Measurements from ENCODE around the gene JARID2. TPM values are rescaled to one million over a fixed set of nuclear protein-coding genes. Genes with fewer than 3 reads are reported as not detected.

JARID2 gene
- total RNA-seq, 1 experiment from 2014 or later, result 0.56 TPM

DNA sequence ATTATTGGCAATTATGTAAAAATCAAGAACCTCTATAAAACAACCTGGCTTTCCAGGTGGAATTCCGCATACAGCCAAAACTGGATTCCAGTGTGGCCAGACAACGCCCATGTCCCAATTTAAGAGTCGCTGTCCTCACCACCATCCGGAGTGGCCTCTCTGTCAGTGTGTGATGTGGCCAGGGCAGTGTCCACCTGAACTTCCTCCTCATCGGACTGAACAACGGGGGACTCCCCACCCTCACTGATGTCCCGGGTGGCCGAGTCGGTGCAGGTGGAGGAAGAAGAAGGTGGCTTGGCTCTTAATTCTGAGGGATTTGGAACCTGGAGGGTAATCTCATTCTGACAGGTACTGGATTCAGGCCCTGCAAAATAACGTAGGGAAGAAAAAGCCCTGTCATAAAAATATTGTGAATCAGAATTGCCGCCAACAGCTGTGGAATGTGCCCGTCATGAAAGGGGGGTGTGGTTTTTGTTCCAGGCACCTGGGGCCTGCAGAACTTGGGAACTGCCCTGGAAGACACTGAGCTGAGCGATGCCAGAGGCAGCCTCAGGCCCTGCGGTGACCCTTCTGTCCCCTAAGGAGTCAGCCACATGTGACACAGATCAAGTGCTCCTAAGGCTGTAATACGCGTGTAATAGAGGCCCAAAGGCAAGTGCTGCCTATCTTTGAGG is 277.1 kb downstream of the JARID2 start:
- Histone ChIP-seq H3K9me3 (no peaks in the 10 kb centered on the region), H3K36me3 (no peaks in the 10 kb centered on the region), H3K4me3 (no peak overlapping the region), H3K27me3 (no peaks in the 10 kb centered on the region)
- no peak for DNase-seq

DNA sequence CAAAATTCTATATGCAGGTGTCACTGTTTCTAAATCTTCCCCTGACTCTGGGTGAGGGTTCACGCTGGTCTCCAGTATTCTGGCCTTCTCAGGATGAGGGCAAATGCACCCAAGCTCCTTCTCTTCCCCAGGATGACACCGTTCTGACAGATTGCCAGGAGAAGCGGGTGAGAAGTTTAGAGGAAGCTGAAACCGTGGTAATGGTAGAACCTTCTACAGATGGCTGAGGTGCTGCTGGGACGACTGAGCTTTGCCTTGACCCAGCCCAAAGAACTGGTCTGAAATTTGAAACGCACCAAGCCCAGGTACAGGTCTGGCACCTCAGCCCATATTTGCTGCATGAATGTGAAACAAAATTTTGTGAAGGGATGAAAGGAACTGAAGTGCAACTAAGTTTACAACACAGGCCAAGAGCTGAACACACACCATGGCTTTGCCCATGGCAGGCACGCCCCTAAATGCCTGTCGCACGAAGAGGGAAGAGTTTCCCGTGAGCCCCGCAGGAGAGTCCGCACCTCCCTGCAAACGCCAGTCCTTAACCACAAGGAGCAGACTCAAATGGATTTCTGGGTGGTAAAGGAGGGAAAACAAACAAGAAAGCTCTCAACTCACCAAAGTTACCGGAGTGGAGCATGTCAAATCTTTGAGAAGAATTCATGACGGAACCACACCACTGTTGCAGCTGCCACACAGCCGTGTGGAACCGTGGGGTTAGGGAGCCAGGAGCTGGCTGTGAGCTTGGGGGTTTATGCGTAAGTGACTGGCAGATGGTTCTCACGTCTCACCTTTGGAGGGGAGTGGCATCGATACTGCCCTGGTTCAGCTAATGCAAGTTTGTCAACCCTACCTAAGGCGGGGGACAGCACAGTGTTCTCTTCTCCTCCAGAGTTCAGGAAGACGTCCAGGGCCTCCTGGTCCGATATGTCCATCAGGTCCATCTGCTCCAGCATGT is 278.1 kb downstream of the JARID2 start:
- Histone ChIP-seq H3K27me3 (no peaks in the 10 kb centered on the region), H3K9me3 (no peaks in the 10 kb centered on the region), H3K36me3 (no peaks in the 10 kb centered on the region), H3K4me3 (no peak overlapping the region)
- no peak for DNase-seq

DNA sequence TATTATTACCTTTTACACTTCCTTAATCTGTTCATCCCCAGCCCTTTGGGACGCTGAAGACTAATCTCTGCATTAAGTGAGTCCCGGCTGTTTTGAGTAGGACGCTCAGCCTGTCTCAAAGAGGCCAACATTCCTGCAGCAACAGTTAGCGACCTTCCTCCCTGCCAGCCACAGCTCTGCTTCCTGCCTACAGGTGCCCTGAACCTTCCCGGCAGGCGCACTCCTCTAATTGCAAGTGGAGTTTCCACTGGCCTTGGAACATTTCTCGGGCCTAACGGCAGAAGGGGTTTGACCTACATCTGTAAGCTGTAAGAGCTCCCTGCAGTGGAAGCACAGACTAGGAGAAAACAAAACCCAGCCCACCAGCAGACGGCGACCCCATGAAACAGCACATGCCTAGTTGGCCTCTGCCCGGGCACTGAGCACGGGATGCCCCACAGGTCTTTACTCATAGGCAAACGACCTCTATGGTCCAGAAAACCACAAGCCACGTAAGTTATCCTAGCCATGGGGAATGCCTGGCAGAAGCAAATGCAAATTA is 279.1 kb downstream of the JARID2 start:
- no peaks in the 10 kb centered on the region for H3K27me3 ChIP-seq
- H3K4me3 ChIP-seq, result no peak overlapping the region
- no peak for DNase-seq
- no peaks in the 10 kb centered on the region for H3K9me3 ChIP-seq
- no peaks in the 10 kb centered on the region for H3K36me3 ChIP-seq

DNA sequence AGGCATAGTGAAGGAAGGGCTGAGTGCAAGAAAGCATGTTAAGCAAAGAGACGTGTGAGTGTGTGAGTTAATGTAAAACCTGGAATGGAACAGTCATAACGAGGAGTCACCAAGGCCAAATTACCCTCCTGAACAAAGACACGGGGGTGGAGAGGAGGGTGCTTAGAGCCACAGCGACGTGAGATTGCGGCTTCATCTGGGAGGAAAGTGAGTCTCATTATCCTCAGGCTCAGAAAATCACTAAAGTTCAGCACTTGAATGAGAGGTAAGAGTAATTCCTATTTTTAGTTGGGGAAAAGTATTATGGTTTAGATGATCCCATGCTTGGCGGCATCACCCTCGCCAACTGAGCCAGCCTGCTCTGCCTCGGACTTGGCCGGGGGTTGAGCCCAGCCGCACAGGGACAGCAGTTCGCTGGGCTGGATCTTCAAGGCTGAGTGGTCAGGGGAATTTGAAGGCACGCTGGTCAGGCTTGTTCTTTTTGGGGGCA is 280.4 kb downstream of the JARID2 start:
- Histone ChIP-seq H3K4me3 (no peak overlapping the region), H3K36me3 (no peaks in the 10 kb centered on the region), H3K27me3 (no peaks in the 10 kb centered on the region), H3K9me3 (no peaks in the 10 kb centered on the region)
- DNase-seq, result no peak

DNA sequence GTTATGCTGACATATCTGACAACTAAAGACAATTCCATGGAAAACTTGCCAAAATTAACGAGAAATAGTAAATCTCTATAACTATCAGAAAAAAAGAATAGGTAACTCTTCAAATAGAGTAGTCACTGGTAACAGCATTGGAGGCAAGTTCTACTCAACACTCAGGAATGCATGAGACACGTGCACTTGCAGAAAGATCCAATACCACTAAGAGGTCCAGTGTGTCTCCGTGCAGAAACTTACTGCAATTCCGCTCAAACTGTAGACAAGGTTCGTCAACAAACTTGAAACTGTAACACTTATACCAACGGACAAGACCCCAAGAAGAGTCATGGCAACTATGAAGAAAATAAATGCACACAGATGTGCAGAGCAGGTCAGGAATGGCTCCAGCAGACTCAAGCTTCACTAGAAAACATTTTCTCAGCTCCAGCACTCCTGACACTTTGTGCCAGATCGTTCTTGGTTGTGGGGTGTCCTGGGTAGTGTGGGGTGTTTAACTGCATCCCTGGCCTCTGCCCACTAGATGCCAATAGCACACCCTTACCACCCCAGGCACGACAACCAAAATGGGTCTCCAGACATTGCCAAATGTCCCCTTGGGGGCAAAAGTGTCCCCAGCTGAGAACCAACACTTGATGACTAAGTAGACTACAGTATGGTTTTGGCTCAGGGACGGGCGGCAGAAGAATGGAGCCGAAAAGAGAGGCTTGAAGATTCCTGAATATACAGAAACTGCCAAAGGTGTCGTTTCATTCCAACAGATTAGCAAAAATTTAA is 282.2 kb downstream of the JARID2 start:
- no peak overlapping the region for H3K4me3 ChIP-seq
- no peak for DNase-seq

DNA sequence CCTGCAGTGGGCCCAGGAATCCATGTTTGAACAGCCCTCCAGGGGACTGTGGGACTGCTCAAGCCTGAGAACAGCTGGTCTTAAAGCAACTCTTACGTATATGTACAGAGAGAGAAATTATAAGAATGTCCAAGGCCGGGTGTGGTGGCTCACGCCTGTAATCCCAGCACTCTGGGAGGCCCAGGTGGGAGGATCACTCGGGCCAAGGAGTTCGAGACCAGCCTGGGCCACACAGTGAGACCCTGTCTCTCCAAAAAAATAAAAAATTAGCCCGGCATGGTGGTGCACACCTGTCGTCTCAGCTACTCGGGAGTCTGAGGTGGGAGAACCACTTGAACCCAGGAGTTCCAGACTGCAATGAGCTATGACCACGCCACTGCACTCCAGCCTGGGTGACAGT is 283.0 kb downstream of the JARID2 start:
- Histone ChIP-seq H3K9me3 (no peaks in the 10 kb centered on the region), H3K27me3 (no peaks in the 10 kb centered on the region), H3K36me3 (no peaks in the 10 kb centered on the region), H3K4me3 (no peak overlapping the region)
- no peak for DNase-seq

More for the DNA sequence above, 282.2 kb downstream of the JARID2 start:
- Histone ChIP-seq H3K36me3 (no peaks in the 10 kb centered on the region), H3K9me3 (no peaks in the 10 kb centered on the region), H3K27me3 (no peaks in the 10 kb centered on the region)

DNA sequence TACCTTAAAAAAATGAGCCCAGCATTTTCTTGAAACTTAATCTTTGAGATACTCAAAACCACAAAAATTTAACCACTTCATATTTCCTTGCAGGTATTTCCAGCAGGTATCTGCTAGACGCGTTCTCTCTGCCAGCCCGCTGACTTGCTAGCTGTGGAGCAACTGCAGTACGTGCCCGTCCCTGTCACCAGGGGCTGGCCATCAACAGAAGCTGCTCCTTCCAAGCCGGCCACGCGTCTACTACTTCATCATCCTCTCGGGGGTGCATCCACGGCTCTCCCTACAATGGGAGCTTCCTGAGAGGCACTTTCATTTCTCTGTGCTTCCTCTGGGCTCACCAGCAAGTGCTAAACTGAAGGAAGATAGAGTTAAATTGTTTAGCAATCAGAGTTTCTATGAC is 284.5 kb downstream of the JARID2 start:
- Histone ChIP-seq H3K27me3 (no peaks in the 10 kb centered on the region), H3K4me3 (no peak overlapping the region), H3K36me3 (no peaks in the 10 kb centered on the region), H3K9me3 (no peaks in the 10 kb centered on the region)
- DNase-seq, result no peak

DNA sequence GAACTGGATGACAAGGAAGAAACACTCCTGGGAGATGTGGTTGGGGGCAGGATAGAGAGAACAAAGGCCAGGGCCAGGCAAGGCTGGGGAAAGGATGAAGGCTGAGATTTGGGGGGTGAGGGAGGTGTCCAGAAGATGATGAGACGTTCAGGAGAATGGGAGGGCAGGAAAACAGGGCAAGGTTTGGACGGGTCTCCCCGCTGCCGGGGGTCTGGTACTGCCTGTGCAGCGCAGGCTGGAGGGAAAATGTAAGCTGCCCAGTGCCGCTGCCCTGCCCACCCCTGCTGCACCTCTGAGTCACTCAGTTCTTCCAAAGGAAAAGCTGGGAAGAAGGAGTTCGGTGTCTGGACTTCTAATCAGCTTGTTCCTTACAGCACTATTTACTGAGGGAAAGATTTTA is 286.1 kb downstream of the JARID2 start:
- no peaks in the 10 kb centered on the region for H3K36me3 ChIP-seq
- DNase-seq, result no peak
- H3K4me3 ChIP-seq, result no peak overlapping the region
- H3K9me3 ChIP-seq, result no peaks in the 10 kb centered on the region
- no peaks in the 10 kb centered on the region for H3K27me3 ChIP-seq

DNA sequence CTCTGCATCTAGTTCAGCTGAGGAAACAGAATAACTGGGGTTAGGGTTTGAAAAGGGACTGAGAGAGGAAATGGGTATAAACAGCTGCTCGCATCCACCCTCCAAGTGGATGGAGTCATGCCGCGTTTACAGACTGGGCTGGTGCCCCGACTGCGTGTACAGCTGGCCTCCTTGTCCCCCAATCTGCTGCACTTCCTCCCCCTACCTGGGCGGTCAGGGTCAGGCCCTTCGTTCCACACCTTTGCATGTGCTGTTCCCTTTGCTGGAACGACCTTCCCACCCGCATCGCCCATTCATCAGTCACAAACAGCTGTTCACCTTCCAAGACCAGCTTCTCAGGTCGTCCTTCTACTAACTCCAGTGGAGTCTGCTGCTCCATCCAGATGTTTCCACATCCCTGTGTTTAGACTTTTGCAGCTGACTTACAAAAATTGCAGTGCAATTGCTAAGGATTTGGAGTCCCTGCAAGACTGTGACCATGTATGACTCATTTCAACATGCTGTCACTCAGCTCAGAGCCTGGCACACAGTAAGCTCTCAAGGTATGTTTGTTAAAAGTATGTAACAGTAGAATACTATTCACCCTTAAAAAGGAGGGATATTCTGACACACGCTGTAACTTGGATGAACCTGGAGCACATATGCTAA is 287.6 kb downstream of the JARID2 start:
- Histone ChIP-seq H3K4me3 (no peak overlapping the region), H3K27me3 (no peaks in the 10 kb centered on the region), H3K9me3 (no peaks in the 10 kb centered on the region), H3K36me3 (no peaks in the 10 kb centered on the region)
- DNase-seq, result no peak

DNA sequence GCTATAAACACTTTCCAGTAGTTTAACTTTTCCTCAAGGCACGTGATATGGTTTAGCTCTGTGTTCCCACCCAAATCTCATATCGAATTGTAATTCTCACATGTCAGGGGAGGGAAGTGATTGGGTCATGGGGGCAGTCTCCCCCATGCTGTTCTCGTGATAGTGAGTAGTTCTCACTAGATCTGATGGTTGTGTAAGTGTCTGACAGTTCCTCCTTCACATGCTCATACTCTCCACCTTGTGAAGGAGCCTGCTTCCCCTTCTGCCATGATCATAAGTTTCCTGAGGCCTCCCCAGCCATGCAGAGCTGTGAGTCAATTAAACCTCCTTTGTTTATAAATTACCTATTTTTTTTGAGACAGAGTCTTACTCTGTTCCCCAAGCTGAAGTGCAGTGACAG is 289.1 kb downstream of the JARID2 start:
- no peaks in the 10 kb centered on the region for H3K36me3 ChIP-seq
- H3K27me3 ChIP-seq, result no peaks in the 10 kb centered on the region
- no peaks in the 10 kb centered on the region for H3K9me3 ChIP-seq
- no peak overlapping the region for H3K4me3 ChIP-seq
- DNase-seq, result no peak

DNA sequence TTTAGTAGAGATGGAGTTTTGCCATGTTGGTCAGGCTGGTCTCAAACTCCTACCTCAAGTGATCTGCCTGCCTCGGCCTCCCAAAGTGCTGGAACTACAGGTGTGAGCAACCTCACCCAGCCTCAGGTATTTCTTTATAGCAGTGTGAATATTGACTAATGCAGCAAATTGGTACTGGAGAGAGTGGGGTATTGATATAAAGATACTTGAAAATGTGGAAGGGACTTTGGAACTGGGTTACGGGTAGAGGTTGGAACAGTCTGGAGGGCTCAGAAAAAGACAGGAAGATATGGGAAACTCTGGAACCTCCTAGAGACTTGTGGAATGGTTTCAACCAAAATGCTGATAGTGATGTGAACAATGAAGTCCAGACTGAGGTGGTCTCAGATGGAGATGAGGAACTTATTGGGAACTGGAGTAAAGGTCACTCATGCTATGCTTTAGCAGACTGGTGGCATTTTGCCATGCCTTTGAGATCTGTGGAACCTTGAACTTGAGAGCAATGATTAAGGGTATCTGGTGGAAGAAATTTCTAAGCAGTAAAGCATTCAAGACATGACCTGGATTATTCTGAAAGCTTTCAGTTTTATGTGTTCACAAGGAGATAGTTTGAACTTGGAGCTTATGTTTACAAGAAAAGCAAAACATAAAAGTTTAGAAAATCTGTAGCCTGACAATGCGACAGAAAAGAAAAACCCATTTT is 289.8 kb downstream of the JARID2 start:
- Histone ChIP-seq H3K36me3 (no peaks in the 10 kb centered on the region), H3K27me3 (no peaks in the 10 kb centered on the region), H3K4me3 (no peak overlapping the region), H3K9me3 (no peaks in the 10 kb centered on the region)
- DNase-seq, result no peak

DNA sequence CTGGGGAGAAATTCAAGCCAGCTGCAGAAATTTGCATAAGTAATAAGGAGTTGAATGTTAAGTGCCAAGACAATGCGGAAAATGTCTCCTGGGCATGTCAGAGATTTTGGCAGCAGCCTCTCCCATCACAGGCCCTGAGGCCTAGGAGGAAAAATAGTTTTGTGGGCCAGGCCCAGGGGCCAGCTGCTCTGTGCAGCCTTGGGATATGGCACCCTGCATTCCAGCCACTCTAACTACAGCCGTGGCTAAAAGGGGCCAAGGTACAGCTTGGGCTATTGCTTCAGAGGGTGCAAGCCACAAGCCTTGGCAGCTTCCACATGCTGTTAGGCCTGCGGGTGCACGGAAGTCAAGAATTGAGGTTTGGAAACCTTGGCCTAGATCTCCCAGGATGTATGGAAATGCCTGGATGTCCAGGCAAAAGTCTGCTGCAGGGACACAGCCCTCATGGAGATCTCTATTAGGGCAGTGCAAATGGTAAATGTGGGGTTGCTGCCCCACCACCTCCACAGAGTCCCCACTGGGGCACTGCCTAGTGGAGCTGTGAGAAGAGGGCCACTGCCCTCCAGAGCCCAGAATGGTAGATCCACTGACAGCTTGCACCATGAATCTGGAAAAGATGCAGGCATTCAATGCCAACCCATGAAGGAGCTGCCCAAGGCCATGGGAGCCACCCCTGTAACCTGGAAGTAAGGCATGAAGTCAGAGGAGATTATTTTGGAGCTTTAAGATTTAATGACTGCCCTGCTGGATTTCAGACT is 290.5 kb downstream of the JARID2 start:
- no peaks in the 10 kb centered on the region for H3K9me3 ChIP-seq
- no peak overlapping the region for H3K4me3 ChIP-seq
- DNase-seq, result no peak
- no peaks in the 10 kb centered on the region for H3K36me3 ChIP-seq
- H3K27me3 ChIP-seq, result no peaks in the 10 kb centered on the region

DNA sequence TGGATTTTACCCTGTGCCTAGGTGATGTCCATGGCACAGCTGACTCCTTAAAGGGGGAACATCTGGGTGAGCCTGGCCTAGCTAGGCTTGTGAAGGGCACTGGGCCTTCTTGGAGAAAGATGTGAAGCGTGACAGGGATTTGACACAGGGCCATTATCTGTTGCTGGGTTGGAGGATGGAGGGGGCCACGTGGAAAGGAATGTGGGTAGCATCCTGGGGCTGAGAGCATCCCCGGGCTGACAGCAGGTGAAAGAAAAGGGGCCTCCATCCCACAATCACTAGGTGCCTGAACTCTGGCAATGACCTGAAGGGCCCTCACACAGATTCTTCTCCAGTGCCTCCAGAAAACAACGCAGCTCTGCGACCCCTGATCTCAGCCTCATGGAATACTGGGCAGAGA is 292.2 kb downstream of the JARID2 start:
- Histone ChIP-seq H3K36me3 (no peaks in the 10 kb centered on the region), H3K27me3 (no peaks in the 10 kb centered on the region), H3K9me3 (no peaks in the 10 kb centered on the region), H3K4me3 (no peak overlapping the region)
- no peak for DNase-seq

DNA sequence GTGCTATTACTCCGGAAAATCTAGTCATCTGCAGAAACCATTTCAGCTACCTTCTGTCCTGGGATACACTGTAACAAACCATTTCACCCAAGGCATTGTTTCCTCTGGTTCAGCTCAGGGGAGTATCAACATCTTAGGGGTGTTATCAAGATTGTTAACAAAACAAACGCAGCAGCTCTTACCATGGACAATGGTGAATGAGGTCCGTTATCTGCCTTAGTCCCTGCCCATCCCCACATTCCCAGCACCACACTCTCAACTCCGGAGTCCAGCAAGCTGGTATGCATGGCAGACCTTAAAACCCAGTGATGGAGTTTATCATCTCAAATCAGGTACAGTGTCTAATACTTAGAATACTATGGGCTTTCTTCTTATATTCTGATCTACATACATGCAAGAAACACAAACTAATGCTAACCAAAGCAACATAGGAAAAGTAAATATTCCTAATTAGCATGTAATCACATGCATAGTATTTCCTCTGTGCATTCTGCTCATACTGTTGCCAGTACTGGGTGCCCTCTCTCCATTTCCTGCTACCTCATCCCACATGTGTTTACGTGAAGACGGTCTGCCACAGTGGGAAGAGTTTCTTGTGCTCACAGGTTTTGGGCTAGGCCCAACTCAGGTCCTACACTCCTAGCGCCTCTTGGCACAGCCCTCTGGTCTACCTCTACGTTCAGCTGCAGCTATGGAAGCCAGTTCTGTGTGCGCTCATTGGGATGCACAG is 293.1 kb downstream of the JARID2 start:
- no peak for DNase-seq
- Histone ChIP-seq H3K36me3 (no peaks in the 10 kb centered on the region), H3K9me3 (no peaks in the 10 kb centered on the region), H3K27me3 (no peaks in the 10 kb centered on the region), H3K4me3 (no peak overlapping the region)

Measured in MG63 (cell line).